Calu3 (cell line): ENCODE results near the gene CEP170B. TPM values are rescaled to one million over a fixed set of nuclear protein-coding genes. Genes with fewer than 3 reads are reported as not detected.

ENCODE experiments used
- BruUV-seq: library from RNA; stranded (reverse); fragments of 400-500 nt; replicated peaks from 2 replicates; lab custom pipeline; 2021; lab: Mats Ljungman, UMichigan
- CTCF ChIA-PET: fragments of 300-600 bp; sonication (Branson Sonifier 250); formaldehyde crosslinking; loops from one replicate; lab custom pipeline; 2022; ENCODE audit warnings: antibody characterized with exemption; lab: Charles Lee
- DNase-seq: peaks from one replicate; pipeline ENCODE4 v3.0.0; 2022
- H3K27ac Mint-ChIP-seq: one replicate; pipeline ENCODE4 v1.8.0; 2022; ENCODE audit warnings: mixed read lengths; ENCODE audit not compliant: unreplicated experiment
- H3K27me3 Mint-ChIP-seq: one replicate; pipeline ENCODE4 v1.8.0; 2022; ENCODE audit warnings: mixed read lengths; ENCODE audit not compliant: unreplicated experiment
- H3K36me3 Mint-ChIP-seq: one replicate; pipeline ENCODE4 v1.8.0; 2022; ENCODE audit warnings: mild to moderate bottlenecking, moderate library complexity, mixed read lengths; ENCODE audit not compliant: insufficient read depth, unreplicated experiment
- H3K4me1 Mint-ChIP-seq: one replicate; pipeline ENCODE4 v1.8.0; 2022; ENCODE audit warnings: mild to moderate bottlenecking, low read depth, mixed read lengths; ENCODE audit not compliant: unreplicated experiment
- H3K4me3 Mint-ChIP-seq: one replicate; pipeline ENCODE4 v1.8.0; 2022; ENCODE audit warnings: mild to moderate bottlenecking, low read depth, moderate library complexity, mixed read lengths; ENCODE audit not compliant: unreplicated experiment
- H3K9me3 Mint-ChIP-seq: one replicate; pipeline ENCODE4 v1.8.0; 2022; ENCODE audit warnings: low read depth, mixed read lengths; ENCODE audit not compliant: unreplicated experiment
- CTCF ChIP-seq: fragments of 200-600 bp; IDR thresholded peaks from one replicate; pipeline ENCODE4 v1.8.0; 2022; ENCODE audit warnings: antibody characterized with exemption; ENCODE audit not compliant: unreplicated experiment
- intact Hi-C: fragments of 100-400 bp; cut with micrococcal nuclease; formaldehyde crosslinking; loops from one replicate; pipeline ENCODE4 v1.10.0; 2022; ENCODE audit not compliant: unreplicated experiment
- total RNA-seq: library from RNA; stranded (reverse); gene quantifications from 2 replicates; pipeline ENCODE4 v1.2.3, GENCODE V29; 2022

Gene CEP170B
- total RNA-seq, 1 experiment from 2014 or later = 60.2 TPM

- Mint-ChIP-seq H3K36me3 (peaks cover 7% of the 10 kb centered on the region), H3K4me1 (no peaks in the 10 kb centered on the region), H3K27me3 (no peaks in the 10 kb centered on the region), H3K9me3 (no peaks in the 10 kb centered on the region), H3K27ac (no peak overlapping the region), H3K4me3 (no peak overlapping the region)
- CTCF ChIA-PET = no interaction called here
- intact Hi-C loops = no loop called here
- no TSS peak for BruUV-seq
- DNase-seq = no peak
- no peak for TF ChIP-seq CTCF
Observed at GRCh38 chr14:104938436-104938835, 73.4 kb downstream of the CEP170B start.

- BruUV-seq = no TSS peak
- no peak overlapping the region for H3K27ac Mint-ChIP-seq
- CTCF ChIA-PET = no interaction called here
- no peak for DNase-seq
- no peak overlapping the region for H3K4me3 Mint-ChIP-seq
- TF ChIP-seq CTCF = no peak
- intact Hi-C loops = no loop called here
- no peaks in the 10 kb centered on the region for H3K27me3 Mint-ChIP-seq
- no peaks in the 10 kb centered on the region for H3K9me3 Mint-ChIP-seq
- no peaks in the 10 kb centered on the region for H3K4me1 Mint-ChIP-seq
- peaks cover 11% of the 10 kb centered on the region for H3K36me3 Mint-ChIP-seq
Observed at GRCh38 chr14:104938960-104939359, 73.9 kb downstream of the CEP170B start.

DNA sequence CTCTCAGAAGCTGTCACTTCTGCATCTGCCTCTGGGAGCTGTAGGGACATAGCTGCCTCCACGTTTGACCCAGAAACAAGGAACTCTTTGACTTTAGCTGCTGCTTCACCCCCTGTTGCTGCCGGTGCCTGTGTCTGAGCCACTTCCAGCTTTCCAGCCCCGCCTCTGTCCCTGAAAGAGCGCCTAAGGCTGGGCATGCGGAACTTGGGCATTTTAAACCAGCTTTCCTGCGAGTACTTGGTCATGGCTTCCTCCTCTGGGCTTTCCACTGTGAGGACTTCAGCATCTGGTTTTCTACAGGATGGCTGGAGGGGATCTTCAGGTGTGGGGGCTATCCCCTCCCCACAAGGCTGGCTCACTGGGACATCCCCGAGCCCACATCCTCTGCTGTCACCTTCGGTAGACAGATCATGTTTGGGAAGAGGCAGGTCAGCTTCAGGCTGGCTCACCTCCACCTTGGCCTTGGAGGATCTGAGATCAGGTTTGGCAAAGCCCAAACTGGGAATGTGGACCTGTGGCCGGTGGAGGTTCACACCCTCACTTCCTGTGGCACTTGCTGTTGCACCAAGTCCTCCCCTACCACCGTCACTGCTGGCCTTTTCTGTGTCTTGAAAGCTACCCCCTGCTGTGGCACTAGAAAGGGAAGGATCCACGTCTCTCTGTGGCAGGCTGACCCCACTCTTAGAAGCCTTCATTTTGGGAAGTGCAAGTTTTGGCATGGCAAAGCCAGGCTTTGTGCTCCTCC lies 74.8 kb downstream of the CEP170B start:
- H3K27ac Mint-ChIP-seq = no peak overlapping the region
- no peaks in the 10 kb centered on the region for H3K9me3 Mint-ChIP-seq
- no peak for DNase-seq
- no peaks in the 10 kb centered on the region for H3K4me1 Mint-ChIP-seq
- BruUV-seq = no TSS peak
- peaks cover 12% of the 10 kb centered on the region for H3K36me3 Mint-ChIP-seq
- H3K4me3 Mint-ChIP-seq = no peak overlapping the region
- TF ChIP-seq CTCF = no peak
- no peaks in the 10 kb centered on the region for H3K27me3 Mint-ChIP-seq
- CTCF ChIA-PET = no interaction called here
- intact Hi-C loops = no loop called here

DNA sequence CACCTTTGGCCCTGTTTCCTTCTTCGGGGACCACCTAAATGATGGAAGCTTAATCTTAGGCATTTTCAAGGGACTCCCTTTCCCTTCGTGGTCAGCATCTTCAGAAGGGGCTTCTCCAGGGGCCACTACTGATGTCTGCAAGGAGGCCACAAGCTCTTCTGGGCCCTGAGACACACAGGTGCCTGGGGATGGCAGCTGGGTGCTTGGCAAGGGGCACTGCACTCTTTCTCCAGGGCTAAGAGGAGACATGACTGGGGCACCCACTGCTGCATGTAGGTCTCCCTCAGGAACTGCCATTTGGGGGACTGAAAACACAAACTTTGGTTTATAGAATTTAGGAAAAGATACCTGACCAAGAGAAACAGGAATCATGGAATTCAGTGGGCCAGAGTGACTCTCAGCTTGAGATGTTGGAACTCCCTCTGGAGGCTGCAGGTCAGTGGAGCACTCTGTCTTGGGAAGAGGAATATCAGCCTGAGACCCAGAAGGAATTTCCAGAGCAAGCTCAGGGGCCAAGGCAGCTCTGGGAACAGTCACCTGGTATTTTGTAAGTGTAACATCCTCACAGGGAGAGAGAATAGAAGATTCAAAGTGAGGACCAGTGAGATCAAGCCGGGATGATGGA lies 75.6 kb downstream of the CEP170B start:
- Mint-ChIP-seq H3K36me3 (peaks cover 12% of the 10 kb centered on the region), H3K4me1 (no peaks in the 10 kb centered on the region), H3K27me3 (no peaks in the 10 kb centered on the region), H3K9me3 (no peaks in the 10 kb centered on the region), H3K4me3 (no peak overlapping the region), H3K27ac (no peak overlapping the region)
- CTCF ChIA-PET = no interaction called here
- no peak for DNase-seq
- no peak for TF ChIP-seq CTCF
- intact Hi-C loops = no loop called here
- BruUV-seq = no TSS peak
